GM20000 (cell line): ENCODE data around the gene C19orf25.

Experiments used
- DNase-seq: peaks from one replicate; pipeline ENCODE4 v3.0.0; 2012; ENCODE audit warnings: low spot score
- CTCF ChIP-seq: IDR thresholded peaks from 2 replicates; pipeline ENCODE4 v1.5.1; 2012; ENCODE audit warnings: mild to moderate bottlenecking, control low read depth; ENCODE audit errors: extremely low read depth, missing control alignments

The C19orf25 gene

GRCh38 chr19:1453525-1454364 is 25.3 kb downstream of the C19orf25 start:
- no peak for TF ChIP-seq CTCF
- DNase-seq = no peak

- TF ChIP-seq CTCF = no peak
- no peak for DNase-seq
Observed at GRCh38 chr19:1452802-1453524, 26.1 kb downstream of the C19orf25 start.

- no peak for TF ChIP-seq CTCF
- no peak for DNase-seq
Observed at GRCh38 chr19:1451916-1452801, 26.9 kb downstream of the C19orf25 start.

- DNase-seq = no peak
Observed at GRCh38 chr19:1450735-1451731, 28.0 kb downstream of the C19orf25 start.

GRCh38 chr19:1449467-1450442 is 29.3 kb downstream of the C19orf25 start, which contains the start of gene APC2:
APC2 (plus strand) TSS chr19:1450121; CDS start chr19:1453002, 2,881 bp downstream.
- peak; percentile 81 for DNase-seq

More at GRCh38 chr19:1450735-1451731, 28.0 kb downstream of the C19orf25 start:
- TF ChIP-seq CTCF = no peak

More at GRCh38 chr19:1449467-1450442, 29.3 kb downstream of the C19orf25 start, which contains the start of gene APC2:
- TF ChIP-seq CTCF = no peak
